ENCODE results near the gene XYLT1.

XYLT1 gene

GRCh38 chr16:17350207-17350606 lies 120.6 kb downstream of the XYLT1 start (continued):
- TF ChIP-seq ELK4 (IDR thresholded peaks at IDR 0.05; ENCODE audit: borderline replicate concordance, low read depth, low read length) (no peak), PRDM1 (tag by site-specific recombination; IDR thresholded peaks at IDR 0.05) (no peak), ZNF621 (tag by site-specific recombination; IDR thresholded peaks at IDR 0.05) (no peak), SCRT1 (tag by site-specific recombination; IDR thresholded peaks at IDR 0.05; ENCODE audit: borderline replicate concordance) (no peak), ZNF785 (tag by site-specific recombination; IDR thresholded peaks at IDR 0.05) (no peak), GLIS2 (tag by site-specific recombination; IDR thresholded peaks at IDR 0.05) (no peak), ZNF558 (tag by site-specific recombination; IDR thresholded peaks at IDR 0.05) (no peak), OVOL3 (tag by site-specific recombination; IDR thresholded peaks at IDR 0.05) (no peak), ZNF24 (tag by site-specific recombination; IDR thresholded peaks at IDR 0.05) (no peak), MEIS1 (CRISPR knock-in tag; IDR thresholded peaks at IDR 0.05; ENCODE audit: borderline replicate concordance) (no peak)

- ChIA-PET POLR2A (no interaction called here), CTCF (no interaction called here)
- Histone ChIP-seq H3K4me3 (ENCODE audit: low read depth, low read length) (no peak overlapping the region), H3K4me1 (ENCODE audit: control insufficient read depth, insufficient read depth, low read length) (no peaks in the 10 kb centered on the region), H3K27ac (ENCODE audit: extremely low read depth, low read depth, low read length) (no peak overlapping the region), H3K9me3 (ENCODE audit: control insufficient read depth, insufficient read depth, low read depth, low read length) (no peaks in the 10 kb centered on the region), H3K36me3 (ENCODE audit: control insufficient read depth in 2 of 2, insufficient read depth in 1 of 2, low read length in 2 of 2) (no peaks in the 10 kb centered on the region)
- no peak for TF ChIP-seq ZSCAN5A (tag by site-specific recombination; IDR thresholded peaks at IDR 0.05)
- no peak for TF ChIP-seq ZNF510 (tag by site-specific recombination; IDR thresholded peaks at IDR 0.05; ENCODE audit: insufficient replicate concordance)
- no peak for TF ChIP-seq SP2 (tag by site-specific recombination; IDR thresholded peaks at IDR 0.05)
- no peak for TF ChIP-seq MYNN (tag by site-specific recombination; IDR thresholded peaks at IDR 0.05; ENCODE audit: borderline replicate concordance)
- no peak for TF ChIP-seq ZNF473 (tag by site-specific recombination; IDR thresholded peaks at IDR 0.05)
- TF ChIP-seq ZNF221 (tag by site-specific recombination; IDR thresholded peaks at IDR 0.05; ENCODE audit: borderline replicate concordance), result no peak
- no peak for TF ChIP-seq BCL6B (tag by site-specific recombination; IDR thresholded peaks at IDR 0.05)
Measured at GRCh38 chr16:17348826-17349225, 121.9 kb downstream of the XYLT1 start.

- ChIA-PET CTCF (no interaction called here), POLR2A (no interaction called here)
- H3K27ac ChIP-seq (ENCODE audit: extremely low read depth, low read depth, low read length), result no peak overlapping the region
- no peaks in the 10 kb centered on the region for H3K4me1 ChIP-seq (ENCODE audit: control insufficient read depth, insufficient read depth, low read length)
- no peak overlapping the region for H3K4me3 ChIP-seq (ENCODE audit: low read depth, low read length)
- no peaks in the 10 kb centered on the region for H3K9me3 ChIP-seq (ENCODE audit: control insufficient read depth, insufficient read depth, low read depth, low read length)
- H3K36me3 ChIP-seq (ENCODE audit: control insufficient read depth in 2 of 2, insufficient read depth in 1 of 2, low read length in 2 of 2), result no peaks in the 10 kb centered on the region
- no peak for TF ChIP-seq ZNF274 (IDR thresholded peaks at IDR 0.05; ENCODE audit: low read length)
- no peak for TF ChIP-seq ZNF274 (tag by site-specific recombination; IDR thresholded peaks at IDR 0.05; ENCODE audit: borderline replicate concordance)
- TF ChIP-seq ZNF692 (tag by site-specific recombination; IDR thresholded peaks at IDR 0.05), result no peak
- TF ChIP-seq ZNF23 (tag by site-specific recombination; IDR thresholded peaks at IDR 0.05; ENCODE audit: borderline replicate concordance), result no peak
- no peak for TF ChIP-seq ZNF777 (tag by site-specific recombination; IDR thresholded peaks at IDR 0.05; ENCODE audit: borderline replicate concordance)
- TF ChIP-seq ZNF341 (tag by site-specific recombination; IDR thresholded peaks at IDR 0.05; ENCODE audit: low read depth), result no peak
- no peak for TF ChIP-seq KLF17 (tag by site-specific recombination; IDR thresholded peaks at IDR 0.05)
- TF ChIP-seq ZNF549 (tag by site-specific recombination; IDR thresholded peaks at IDR 0.05), result no peak
- no peak for TF ChIP-seq ZNF514 (tag by site-specific recombination; IDR thresholded peaks at IDR 0.05)
- no peak for TF ChIP-seq ZNF513 (tag by site-specific recombination; IDR thresholded peaks at IDR 0.05)
Measured at GRCh38 chr16:17348042-17348783, 122.5 kb downstream of the XYLT1 start.

All from HEK293 (cell line).